ENCODE measurements around the gene FGF11.

The FGF11 gene

DNA sequence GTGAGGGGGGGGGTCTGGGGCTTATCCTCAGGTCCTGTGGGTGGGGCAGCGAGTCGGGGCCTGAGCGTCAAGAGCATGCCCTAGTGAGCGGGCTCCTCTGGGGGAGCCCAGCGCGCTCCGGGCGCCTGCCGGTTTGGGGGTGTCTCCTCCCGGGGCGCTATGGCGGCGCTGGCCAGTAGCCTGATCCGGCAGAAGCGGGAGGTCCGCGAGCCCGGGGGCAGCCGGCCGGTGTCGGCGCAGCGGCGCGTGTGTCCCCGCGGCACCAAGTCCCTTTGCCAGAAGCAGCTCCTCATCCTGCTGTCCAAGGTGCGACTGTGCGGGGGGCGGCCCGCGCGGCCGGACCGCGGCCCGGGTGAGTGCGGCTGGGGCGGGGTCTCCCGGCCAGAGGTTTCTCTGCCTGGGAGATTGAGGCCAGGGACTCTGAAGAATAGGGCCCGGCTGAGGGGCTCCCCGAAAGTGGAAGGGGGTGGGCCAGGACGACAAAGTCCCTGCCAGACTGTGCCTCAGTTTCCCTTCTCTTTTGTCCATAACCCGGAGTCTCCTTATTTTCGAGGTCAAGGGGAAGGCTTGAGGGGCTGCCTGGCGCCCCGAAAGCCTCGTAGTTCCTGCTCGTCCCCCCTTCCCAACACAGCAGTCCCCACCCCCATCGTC is at the start of gene FGF11:
Gene FGF11 (plus strand): TSS at position 51 of the 651 bp plus-strand sequence. CDS start 109 bp downstream, at position 160.
- DNase-seq: no peak

DNA sequence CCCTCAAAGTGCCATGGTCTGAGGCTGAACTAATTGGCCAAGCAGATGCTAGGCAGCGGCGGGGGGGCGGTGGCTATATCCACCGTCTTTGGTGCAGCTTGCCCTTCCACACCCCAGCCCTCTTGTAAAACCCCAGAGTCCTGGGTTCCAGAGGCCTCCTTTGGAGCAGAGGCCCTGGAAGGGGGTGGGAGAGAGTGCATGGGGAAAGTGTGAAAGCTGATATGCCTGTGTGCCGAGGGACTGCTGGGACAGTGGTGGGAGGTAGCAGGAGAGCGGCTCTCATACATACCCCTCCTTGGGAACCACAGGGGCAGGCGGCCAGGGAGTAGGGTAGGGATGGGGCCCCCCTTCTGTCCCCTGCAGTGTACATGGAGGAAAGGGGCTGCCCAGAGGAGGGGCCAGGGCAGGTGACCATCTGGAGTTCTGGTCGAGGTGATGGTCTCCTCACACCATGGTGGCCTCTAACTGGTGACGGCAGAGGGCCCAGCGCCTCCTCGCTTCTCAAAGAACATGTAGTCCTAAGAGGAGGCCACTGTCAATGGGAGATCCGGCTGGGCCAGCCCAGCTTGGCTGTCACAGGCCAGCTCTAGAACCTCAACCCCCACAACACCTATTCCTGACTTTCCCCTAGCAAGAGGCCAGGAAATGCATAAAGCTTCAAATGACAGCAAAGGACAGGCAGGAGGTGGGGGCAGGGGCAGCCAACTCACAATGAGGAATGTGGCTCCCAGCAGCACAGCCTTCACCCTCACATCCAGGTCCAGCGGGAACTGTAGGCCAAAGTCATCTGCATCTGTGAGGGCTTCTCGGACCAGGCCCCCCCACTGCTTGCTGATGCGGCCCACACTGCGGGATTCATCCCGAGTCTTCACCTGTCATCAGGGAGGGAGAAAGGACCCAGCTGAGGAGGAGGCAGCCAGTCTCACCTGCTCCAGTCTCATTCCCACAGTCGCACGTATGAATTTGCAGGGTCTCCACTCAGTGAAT is 49.1 kb upstream of the FGF11 start:
- no peak for DNase-seq

DNA sequence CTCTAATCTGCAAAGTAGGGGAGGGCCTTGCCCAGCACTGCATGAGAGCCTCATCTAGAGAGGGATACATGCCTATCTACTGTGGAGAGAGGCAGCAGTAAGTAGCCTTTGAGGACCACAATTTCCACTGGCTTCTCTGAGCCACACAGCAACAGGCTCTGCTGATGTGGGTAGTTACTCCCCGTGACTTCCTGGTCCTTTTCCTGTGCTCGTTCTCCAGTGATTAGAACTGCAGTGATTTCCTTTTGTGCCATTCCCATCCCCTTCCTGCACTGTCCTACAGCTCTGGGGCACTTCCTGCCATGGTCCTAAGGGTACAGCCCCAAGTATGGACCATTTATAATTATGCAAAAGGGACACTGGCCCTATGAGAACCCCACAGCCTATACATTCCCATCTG is 48.0 kb upstream of the FGF11 start:
- no peak for DNase-seq

DNA sequence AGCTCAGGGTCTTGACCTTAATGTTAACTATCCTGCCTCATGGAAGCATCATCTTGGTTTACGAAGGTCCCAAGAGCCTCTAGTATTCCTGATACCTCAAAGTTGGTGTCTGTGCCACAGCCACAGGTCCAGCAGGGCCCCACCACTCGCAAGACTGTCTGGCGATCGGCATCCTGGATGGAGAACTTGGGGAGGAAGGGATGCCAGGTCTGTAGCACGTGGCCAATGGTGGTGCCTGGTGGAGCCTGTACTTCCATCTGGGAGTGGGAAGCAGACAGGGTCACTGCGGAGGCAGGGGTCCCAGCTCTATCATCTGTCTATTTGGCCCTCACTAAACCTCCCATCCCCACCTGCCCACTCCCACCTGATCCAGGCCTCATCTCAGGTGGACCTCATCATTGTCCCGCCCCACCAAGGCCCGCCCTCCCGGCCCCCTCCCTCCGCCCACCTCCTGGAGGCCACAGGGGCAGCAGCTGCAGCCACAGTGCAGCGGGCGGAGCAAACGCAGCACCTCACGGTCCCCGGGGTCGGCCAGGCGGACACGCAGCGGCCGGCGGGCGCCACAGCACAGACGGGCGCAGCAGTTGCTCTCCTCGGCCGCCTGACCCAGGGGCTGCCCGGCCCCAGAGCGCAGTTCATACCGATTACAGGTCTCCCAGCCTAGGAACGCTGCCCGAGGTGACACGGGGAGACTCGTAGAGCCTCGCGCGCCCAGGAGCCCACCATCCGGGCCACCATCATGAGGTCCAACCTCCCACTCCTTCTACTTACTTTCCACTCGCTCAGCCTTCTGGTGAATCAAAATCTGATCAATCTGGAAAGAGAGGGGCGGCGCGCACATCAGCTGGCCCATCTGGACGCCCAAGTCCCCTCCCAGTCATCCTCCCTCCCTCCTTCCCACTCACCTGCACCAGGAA is 46.4 kb upstream of the FGF11 start:
- no peak for DNase-seq

DNA sequence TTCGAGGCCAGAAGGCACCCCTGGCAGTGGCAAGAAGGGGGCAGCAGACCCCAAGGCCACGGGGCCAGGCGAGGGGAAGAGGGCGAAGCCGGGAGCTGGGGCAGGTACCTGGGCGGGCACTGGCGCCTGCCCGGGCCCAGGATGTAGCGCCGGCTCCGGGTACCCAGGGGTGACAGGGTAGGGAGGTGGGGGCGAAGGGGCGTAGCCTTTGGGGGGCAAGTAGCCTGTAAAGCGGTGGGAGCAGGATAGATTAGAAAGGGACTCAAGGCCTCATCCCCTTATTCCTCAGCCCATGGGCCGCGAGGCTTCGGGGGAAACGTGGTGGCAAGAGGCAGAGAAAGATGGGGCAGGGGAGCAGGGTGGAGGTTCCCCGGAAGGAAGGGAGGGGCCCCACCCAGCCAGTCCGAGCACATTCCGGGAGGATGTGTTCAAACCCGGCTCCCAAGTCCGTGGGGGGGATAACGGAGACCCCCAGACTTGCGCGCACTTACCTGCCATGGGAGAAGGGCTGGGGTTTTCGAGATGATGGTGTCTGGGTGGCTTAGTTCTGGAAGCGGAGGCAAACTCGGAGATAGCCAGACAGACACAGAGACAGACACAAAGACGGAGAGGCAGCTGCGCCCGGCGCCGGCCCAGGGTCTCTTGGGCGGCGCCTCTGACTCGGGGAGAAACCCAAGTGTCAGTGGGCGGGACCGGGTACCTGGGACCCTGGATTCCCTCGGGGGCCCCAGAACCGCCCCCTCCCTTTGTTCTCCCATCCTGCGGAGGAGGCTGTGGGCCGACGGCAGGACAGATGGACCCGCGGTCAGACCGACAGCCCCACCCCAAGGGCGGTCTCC is 45.5 kb upstream of the FGF11 start:
- no peak for DNase-seq

DNA sequence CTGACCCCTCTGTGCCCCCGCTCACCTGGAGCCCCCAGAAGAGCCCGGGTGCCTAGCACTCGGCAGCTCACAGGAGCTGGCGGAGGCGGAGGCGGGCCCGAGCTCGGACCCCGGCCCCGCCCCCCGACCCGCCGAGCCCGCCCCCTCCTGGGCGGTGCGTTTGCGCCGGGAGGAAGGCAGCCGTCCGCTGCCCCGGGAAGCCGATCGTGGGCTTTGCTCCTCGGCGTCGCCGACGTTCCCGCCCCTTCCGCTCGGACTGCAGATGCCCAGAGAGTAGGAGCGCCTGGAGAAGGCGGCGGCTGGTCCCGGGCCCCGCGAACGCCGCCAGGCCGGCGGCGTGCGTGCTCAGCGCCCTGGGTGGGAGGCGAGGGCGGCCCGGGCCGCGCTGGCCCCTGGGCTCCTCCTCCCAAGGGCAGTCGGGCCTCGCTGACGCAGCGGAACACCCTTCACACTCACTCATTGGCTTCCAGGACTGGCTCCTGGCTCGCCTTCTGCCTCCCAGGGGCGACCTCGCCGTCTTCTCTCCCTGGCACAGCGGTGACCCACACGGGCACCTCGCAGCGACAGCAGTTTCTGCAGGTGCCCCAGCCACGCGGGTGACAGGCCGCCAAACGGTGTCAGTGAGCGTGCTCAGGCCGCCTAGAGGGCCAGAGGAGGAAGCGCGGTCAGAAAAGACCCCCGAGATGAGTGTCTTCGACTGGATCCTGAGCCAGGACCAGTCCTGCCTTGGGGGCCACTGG is 44.7 kb upstream of the FGF11 start, which contains the start of gene PLSCR3:
Gene PLSCR3 (minus strand): TSS at position 74 of the 740 bp plus-strand sequence. CDS start 415 bp downstream, outside the sequence.
- peak; percentile 29 for DNase-seq

DNA sequence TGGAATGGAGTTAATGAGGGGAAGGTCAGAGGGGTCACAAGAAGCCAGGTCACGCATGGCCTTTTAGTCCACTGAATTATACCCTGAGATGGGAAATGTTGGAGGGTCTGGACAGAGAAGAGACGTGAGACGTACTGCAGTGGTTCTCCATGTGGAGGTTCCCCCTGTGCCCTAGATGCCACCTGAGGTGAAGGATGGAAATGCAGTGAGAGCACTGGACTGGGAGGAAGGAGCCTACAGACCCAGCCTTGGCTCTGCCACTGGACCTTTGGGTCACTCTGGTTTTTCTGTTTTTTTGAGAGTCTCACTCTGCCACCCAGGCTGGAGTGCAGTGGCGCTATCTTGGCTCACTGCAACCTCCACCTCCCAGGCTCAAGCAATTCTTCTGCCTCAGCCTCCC is 43.2 kb upstream of the FGF11 start:
- no peak for DNase-seq

DNA sequence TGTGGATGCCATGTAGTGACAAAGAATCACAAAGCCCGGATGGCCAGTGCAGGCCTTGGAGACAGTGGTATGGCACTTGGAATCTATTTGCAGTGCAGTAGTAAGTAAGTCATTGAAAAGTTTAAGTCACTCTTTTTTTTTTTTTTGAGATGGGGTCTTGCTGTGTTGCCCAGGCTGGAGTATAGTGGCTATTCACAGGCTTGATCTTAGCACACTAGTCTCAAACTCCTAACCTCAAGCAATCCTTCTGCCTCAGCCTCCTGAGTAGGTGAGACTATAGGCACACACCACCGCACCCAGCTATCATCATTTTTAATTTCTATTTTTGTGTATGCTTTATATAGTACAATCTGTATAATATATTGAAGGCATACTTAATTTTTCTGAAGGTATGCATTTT is 40.7 kb upstream of the FGF11 start:
- no peak for DNase-seq

DNA sequence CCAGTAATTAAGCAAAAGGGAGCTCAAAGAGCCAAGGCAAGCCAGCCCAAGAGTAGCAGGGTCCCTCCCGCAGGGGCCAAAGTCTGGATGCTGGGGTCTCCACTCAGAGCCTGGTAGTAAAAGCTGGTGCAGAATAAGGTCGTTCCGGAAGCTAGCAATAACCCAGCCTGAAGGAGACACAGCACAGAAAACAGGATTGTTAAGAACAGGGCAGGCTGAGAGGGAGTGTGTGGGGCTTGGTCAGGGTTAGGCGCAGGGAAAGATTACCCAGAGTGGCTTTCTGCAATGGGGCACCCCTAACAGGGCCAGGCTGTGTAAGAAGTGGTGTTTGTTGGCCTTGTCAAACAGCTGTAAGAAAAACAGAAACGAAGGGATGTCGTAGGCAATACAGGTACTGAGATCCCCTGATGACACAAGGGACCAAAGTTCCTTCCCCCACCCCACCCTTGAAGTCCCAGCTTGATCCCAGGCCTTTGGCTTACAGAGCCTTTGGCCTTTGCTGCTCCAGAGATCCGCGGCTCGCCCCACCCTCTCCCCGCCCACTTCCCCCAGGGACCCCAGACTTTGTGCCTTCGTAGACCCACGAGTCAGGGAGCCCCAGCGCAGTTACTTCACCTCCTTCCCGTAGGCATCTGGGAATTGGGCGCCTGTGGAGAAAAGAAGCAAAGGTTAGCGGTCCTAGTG is 36.1 kb upstream of the FGF11 start:
- DNase-seq: no peak

DNA sequence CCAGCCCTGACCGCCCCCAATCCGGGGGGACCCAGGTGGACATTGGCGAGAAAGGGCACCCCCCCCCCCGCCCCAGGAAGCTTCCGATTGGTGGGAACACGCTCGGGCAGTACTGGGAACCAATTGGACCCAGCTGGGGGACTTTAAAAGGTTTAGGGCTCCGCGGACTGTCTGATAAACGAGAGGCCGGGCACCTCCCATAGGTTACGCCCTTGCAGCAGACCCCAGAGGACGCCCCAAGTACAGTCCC is 35.7 kb upstream of the FGF11 start:
- DNase-seq: no peak

DNA sequence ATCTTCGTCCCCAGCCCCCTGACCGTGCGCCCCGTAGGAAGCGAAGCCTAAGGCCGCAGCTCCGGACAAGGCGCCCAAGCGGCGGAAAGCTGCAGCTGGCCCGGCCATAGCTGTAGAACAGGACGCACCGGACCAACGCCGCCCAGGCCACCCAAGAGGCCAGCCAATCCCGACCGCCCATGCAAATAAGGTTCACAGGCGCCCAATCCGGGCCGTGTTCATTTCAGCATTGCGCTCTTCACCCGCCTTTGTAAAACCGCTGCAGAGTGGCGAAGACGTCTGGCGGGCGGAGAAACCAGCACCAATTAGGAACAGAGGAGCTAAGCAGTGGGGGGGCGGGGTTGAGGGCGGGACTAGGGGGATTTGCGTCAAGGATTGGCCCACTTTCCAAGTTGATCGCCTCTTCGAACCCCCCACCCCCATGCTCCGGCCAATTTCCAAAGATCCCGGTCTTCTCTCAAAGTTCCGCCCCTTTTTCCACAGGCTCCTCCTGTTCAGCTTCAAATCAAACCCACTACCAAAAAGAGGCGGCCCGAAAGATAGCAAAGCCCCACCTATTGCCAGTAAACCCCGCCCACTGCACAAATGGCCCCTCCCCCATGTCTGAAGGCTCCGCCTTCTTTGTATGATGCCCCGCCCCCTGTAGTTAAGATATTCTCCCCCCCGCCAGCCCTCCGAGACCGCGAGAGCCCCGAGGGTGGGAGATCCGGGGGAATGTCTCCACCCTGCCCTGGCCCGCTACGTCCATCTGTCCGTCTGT is 35.2 kb upstream of the FGF11 start, which contains the start of gene TMEM256:
Gene TMEM256 (minus strand): TSS at position 121 of the 760 bp plus-strand sequence. CDS start 13 bp downstream, at position 108.
- peak; percentile 89 for DNase-seq

DNA sequence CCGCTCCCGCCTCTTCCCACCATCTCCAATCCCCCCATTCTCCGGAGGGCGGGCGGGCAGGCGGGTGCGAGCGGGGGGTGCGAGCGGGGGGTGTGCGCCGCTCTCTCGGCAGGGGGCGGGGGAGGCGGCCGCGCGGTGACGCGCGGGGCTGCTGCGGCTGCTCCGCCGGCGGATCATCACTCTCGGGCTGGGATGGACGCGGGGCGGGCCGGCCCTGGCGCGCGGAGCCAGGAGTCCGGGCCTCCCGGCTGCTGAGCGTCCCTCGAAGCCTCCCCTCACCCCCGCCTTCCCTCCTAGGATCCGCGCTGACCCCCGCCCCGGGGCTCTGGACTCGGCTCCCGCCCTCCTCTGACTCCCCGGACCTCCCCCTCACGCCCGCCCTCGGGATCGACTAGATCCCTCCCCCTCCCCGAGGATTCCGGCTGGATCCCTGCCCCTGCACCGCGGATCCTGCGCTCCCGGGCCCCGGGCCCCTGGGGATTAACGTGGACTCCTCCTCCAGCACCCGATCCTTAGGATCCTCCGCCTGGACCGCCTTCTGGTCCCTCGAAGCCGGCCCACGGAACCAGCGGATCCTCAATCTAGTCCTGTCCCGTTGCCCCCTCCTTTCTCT is 34.5 kb upstream of the FGF11 start:
- no peak for DNase-seq

DNA sequence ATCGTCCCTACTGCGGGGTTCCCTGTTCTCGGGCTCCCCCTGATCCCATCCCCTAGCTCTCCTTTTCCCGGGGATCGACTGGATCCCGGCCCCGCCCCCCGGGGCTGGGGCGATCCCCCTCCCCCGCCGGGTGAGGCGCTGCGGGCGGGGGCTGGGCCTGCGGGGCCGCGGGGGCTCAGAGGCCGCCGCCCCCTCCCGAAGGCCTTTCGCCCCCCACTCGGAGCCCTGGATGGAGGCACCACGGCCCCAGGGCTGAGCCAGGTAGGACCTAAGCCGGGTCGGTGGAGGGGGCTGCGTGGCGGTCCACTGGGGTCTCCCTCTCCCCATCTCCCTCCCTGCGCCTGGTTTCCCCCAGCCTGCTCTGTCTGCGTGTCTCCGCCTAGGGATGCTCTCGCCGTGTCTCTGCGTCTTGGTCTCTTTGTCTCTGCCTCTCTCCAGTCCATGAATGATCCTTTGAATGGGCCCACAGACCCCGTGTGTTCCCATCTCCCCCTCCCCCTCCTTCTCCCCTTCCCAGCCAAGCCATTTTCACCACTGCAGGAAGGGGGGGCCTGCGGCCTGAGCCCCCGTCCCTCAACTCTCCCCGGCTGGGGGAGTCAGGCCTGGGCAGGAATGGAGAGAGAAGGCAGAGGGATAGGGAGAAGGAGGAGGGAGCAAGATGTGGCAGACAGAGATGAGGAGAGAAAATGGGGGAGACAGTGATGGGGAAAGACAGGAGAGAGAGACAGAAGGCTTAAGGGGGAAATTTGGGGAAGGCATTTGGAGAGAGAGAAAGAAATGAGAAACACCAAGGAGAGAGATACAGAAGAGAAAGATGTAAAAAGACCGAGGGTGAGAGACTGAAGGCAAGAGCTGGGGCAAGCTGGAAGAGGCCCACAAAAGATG is 33.7 kb upstream of the FGF11 start:
- DNase-seq: no peak

DNA sequence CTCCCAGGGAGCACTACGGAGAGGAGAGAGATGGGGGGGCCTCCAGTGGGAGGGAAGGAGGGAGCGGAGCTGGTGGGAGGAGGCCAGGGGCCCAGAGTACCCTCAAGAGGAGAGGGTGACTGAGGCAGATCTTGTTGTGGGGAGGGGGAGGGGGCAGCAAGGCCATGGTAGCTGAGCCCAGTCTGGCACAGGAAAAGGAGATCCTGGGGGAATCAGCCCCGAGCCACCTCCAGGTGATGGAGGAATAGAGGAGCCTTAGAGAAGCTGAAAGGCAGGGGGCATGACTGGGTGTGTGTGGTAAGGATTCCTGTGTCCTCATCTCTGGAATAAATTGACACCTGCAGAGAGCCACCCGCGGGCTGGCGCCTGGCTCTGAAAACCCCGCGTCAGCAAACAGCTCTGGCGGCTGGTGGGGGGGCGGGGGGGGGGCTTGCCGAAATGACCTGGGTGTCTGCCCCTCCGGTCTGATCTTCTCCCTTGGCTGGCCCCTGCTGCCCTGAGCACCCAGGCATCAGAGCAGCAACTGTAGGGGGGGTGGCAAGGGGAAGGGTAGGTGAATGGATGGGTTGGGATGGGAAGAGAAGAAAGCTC is 33.0 kb upstream of the FGF11 start:
- no peak for DNase-seq

DNA sequence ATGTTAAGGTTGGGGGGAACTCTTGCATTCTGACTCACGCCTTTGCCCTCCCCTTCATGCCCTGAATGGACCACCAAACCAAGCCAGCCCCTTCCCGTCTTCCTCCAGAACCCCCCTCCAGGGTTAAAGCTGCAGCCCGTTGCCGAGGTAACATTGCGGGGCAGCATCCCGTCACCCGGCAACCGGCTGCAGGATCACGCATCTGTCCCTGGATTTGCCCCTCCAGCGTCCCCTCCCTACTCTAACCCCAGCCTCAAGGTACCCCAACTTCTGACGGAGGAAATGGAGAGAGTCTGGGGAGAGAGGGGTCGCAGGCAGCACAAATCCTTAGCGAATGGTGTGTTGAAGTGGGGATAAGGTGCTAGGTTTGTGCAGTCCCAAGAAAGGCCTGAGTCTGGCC is 32.2 kb upstream of the FGF11 start:
- DNase-seq: no peak

DNA sequence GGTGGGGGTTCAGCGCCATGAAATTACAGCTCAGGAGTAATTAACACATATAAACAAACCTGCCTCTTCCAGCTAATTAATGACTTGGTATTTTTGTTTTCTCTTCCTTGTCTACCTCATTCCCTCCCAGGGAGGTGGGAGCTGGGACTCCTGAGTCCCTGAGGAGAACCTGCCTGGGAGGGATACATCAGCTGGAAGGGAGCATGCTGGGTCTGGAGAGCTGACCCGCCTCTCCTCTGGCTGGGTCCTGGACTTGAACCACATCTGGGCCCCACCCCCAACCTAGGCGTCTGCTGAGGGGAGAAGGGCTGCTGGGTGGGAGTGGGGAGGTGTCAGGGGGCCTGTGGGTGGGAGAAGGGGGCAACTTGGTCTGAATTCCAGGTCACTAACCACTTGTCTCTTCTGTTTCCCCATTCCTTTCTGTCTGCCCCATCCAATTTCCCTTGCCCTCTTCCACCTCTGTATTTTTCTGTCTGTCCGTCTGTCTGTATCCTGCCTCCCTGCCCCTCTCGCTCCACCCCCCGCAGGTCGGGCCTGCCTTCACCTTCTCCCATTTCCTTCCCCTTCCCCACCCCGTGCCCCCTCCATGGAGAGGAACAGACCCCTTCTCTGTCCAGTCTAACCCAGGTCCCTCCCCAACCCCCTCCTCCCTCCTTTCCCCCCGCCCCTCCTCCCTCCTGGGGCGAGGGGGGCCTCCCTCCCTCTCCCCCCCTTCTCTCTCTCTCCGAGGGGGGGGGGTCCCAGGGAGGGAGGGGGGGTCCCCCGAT is 31.6 kb upstream of the FGF11 start, which contains the start of gene NLGN2:
Gene NLGN2 (plus strand): TSS at position 361 of the 767 bp plus-strand sequence. CDS start 411 bp downstream, outside the sequence.
- DNase-seq: no peak

DNA sequence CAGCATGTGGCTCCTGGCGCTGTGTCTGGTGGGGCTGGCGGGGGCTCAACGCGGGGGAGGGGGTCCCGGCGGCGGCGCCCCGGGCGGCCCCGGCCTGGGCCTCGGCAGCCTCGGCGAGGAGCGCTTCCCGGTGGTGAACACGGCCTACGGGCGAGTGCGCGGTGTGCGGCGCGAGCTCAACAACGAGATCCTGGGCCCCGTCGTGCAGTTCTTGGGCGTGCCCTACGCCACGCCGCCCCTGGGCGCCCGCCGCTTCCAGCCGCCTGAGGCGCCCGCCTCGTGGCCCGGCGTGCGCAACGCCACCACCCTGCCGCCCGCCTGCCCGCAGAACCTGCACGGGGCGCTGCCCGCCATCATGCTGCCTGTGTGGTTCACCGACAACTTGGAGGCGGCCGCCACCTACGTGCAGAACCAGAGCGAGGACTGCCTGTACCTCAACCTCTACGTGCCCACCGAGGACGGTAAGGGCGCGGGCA is 31.0 kb upstream of the FGF11 start:
- DNase-seq: no peak

All from NCI-H2029 (cell line).